Natural killer cell (primary cell): ENCODE data around the gene C12orf76. TPM values are rescaled to one million over a fixed set of nuclear protein-coding genes. Genes with fewer than 3 reads are reported as not detected.

Experiments
- ATAC-seq, 3 donors: fragments of 150-1000 bp in 2 of 3; fragments of 200-7000 bp in 1 of 3; cut with Tn5 transposase; 1 replicate in 1 of 3; 2 replicates in 2 of 3; pipeline ENCODE4 v1.10.0; 2021; ENCODE audit warnings: mild to moderate bottlenecking in 2 of 3, moderate library complexity in 2 of 3
- DNase-seq, 2 donors: peaks; one replicate each; pipeline versions ENCODE4 v3.0.0 to v3.0.0-alpha.2; 2013 to 2021; ENCODE audit warnings: mixed read lengths in 1 of 2
- H3K27ac ChIP-seq: one replicate; pipeline ENCODE4 v1.5.1; 2013; ENCODE audit warnings: mild to moderate bottlenecking, low read length
- H3K27me3 ChIP-seq: one replicate; pipeline ENCODE4 v1.6.1; 2013; ENCODE audit warnings: low read length; ENCODE audit not compliant: control insufficient read depth, insufficient read depth
- H3K36me3 ChIP-seq: one replicate; pipeline ENCODE4 v1.6.1; 2013; ENCODE audit warnings: low read length; ENCODE audit not compliant: control insufficient read depth, insufficient read depth
- H3K4me1 ChIP-seq: one replicate; pipeline ENCODE4 v1.6.1; 2013; ENCODE audit warnings: low read length; ENCODE audit not compliant: control insufficient read depth, insufficient read depth
- H3K4me3 ChIP-seq: one replicate; pipeline ENCODE4 v1.5.1; 2013; ENCODE audit warnings: low read length
- H3K9me3 ChIP-seq: one replicate; pipeline ENCODE4 v1.6.1; 2013; ENCODE audit warnings: low read length; ENCODE audit not compliant: control insufficient read depth, insufficient read depth
- H3K27ac Mint-ChIP-seq, 2 donors: one replicate each; pipeline ENCODE4 v1.8.0; 2022; ENCODE audit warnings: mild to moderate bottlenecking in 2 of 2, mixed read lengths in 2 of 2, moderate library complexity in 1 of 2
- H3K27me3 Mint-ChIP-seq, 2 donors: one replicate each; pipeline ENCODE4 v1.8.0; 2022; ENCODE audit warnings: low read depth in 2 of 2, mixed read lengths in 2 of 2
- H3K36me3 Mint-ChIP-seq: one replicate; pipeline ENCODE4 v1.8.0; 2022; ENCODE audit warnings: mixed read lengths
- H3K4me1 Mint-ChIP-seq, 2 donors: one replicate each; pipeline ENCODE4 v1.8.0; 2022; ENCODE audit warnings: mixed read lengths in 2 of 2
- H3K4me3 Mint-ChIP-seq: one replicate; pipeline ENCODE4 v1.8.0; 2022; ENCODE audit warnings: mild to moderate bottlenecking, moderate library complexity, mixed read lengths
- H3K9me3 Mint-ChIP-seq, 2 donors: one replicate each; pipeline ENCODE4 v1.8.0; 2022; ENCODE audit warnings: mixed read lengths in 2 of 2
- WGBS: methylation state at CpG from one replicate; pipeline ENCODE4 v1.1.7; 2013; ENCODE audit warnings: missing lambda C conversion rate; ENCODE audit not compliant: insufficient coverage; 5-methylcytosine and 5-hydroxymethylcytosine counted together
- intact Hi-C: fragments of 100-400 bp; cut with micrococcal nuclease; formaldehyde crosslinking; loops from one replicate; pipeline ENCODE4 v1.14.2; 2022
- total RNA-seq, 4 donors: library from RNA; stranded (reverse); fragments of 120-200 nt in 1 of 4; gene quantifications; one replicate each; pipeline versions ENCODE4 v1.2.3 to v1.2.4, GENCODE V29; 2013 to 2022
- TF ChIP-seq, protein P1 (sequence below): fragments of 200-600 bp; IDR thresholded peaks from one replicate; pipeline ENCODE4 v1.8.0; 2022; ENCODE audit warnings: antibody characterized with exemption

C12orf76 gene
- total RNA-seq, 3 donors from 2014 or later (not counting 1 experiment from before 2014, with no cell fraction given), result 9.9 to 12.1 (median 10.9) TPM

DNA sequence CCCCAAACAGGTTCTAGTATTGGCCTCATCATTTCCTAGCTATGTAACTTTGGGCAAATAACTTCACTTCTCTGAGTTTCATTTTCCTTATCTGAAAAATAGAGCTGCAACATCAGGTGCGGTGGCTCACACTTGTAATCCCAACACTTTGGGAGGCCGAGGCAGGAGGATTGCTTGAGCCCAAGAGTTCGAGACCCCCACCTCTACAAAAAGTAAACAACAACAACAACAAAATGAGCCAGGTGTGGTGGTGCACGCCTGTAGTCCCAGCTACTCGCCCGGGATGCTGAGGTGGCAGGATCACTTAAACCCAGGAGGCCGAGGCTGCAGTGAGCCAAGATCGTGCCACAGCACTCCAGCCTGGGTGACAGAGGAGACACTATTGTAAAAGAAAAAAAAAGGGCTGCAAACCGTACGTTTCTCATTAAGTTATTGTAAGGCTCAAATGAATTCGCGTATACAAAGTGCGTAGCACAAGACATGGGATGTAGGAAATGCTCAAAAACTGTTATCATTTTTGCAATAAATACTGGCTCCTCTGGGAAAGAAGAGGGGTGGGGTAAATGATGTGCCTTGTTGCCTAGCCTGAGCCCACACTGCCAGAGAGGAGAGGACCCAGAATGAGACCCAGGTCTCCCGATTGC, 903 bp downstream of the C12orf76 start:
- H3K36me3 ChIP-seq, result peaks cover 2% of the 10 kb centered on the region
- Mint-ChIP-seq H3K27me3 (no peaks in the 10 kb centered on the region), H3K27ac (peak overlapping the region; percentile 87 to 93), H3K9me3 (no peaks in the 10 kb centered on the region), H3K36me3 (no peaks in the 10 kb centered on the region), H3K4me1 (peaks cover 20 to 34% of the 10 kb centered on the region in 2 donors), H3K4me3 (peak overlapping the region; percentile 88)
- peak overlapping the region; percentile 66 for H3K4me3 ChIP-seq
- H3K27ac ChIP-seq, result peak overlapping the region; percentile 73
- no peak for ATAC-seq
- 81% methylated on average over 14 of the region's 14 CpGs for WGBS
- TF ChIP-seq, protein P1, sequence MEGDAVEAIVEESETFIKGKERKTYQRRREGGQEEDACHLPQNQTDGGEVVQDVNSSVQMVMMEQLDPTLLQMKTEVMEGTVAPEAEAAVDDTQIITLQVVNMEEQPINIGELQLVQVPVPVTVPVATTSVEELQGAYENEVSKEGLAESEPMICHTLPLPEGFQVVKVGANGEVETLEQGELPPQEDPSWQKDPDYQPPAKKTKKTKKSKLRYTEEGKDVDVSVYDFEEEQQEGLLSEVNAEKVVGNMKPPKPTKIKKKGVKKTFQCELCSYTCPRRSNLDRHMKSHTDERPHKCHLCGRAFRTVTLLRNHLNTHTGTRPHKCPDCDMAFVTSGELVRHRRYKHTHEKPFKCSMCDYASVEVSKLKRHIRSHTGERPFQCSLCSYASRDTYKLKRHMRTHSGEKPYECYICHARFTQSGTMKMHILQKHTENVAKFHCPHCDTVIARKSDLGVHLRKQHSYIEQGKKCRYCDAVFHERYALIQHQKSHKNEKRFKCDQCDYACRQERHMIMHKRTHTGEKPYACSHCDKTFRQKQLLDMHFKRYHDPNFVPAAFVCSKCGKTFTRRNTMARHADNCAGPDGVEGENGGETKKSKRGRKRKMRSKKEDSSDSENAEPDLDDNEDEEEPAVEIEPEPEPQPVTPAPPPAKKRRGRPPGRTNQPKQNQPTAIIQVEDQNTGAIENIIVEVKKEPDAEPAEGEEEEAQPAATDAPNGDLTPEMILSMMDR, result no peak
- intact Hi-C loops, result loop anchor here (5.0 kb wide), 1 partner anchor 50 kb away; the partner anchor contains the start of genes ANKRD13A and GIT2
- H3K4me1 ChIP-seq, result peaks cover 23% of the 10 kb centered on the region
- DNase-seq, result no peak
- no peaks in the 10 kb centered on the region for H3K9me3 ChIP-seq
- no peaks in the 10 kb centered on the region for H3K27me3 ChIP-seq

DNA sequence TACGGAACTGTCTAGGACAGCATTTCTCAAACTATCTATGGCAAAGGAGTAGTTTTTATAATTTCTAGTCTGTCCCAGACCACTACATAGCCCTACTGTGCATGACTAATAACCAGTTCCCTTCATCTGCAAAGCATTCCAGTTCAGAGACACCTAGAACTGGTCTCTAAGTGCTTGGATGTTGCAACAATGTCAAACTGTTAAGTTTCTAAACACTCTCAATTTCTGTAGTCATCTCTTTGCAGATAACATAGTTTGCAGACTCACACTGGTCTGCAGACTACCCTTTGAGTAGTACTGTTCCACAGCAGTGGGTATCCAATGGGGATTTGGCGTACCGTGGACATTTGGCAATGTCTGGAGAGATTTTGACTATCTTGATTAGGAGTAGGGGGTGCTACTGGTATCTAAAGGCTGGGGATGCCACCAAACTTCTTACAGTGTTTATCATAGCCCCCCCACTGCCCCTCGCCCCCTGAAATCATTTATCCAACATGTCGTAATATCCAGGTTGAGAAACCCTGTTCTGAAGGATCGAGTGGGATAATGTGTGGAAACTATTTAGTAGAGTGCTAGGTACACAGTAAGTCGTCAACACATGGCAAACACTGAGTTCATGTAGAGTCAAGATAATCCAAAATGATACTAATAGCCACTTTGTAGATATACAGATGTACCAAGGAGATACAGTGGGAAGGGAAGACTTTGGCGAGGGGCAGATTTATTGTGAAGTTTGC, 1.7 kb downstream of the C12orf76 start:
- WGBS, result 98% methylated on average over 4 of the region's 8 CpGs
- H3K4me1 Mint-ChIP-seq, result peaks cover 20 to 34% of the 10 kb centered on the region in 2 donors
- H3K9me3 ChIP-seq, result no peaks in the 10 kb centered on the region
- ATAC-seq (no peak), DNase-seq (no peak)
- H3K4me3 Mint-ChIP-seq, result peak overlapping the region; percentile 62
- no peaks in the 10 kb centered on the region for H3K27me3 ChIP-seq
- TF ChIP-seq, protein P1, result no peak
- no peaks in the 10 kb centered on the region for H3K36me3 Mint-ChIP-seq
- H3K9me3 Mint-ChIP-seq, result no peaks in the 10 kb centered on the region
- H3K27ac ChIP-seq, result no peak overlapping the region
- intact Hi-C loops, result loop anchor here (5.0 kb wide), 1 partner anchor 49 kb away; the partner anchor contains the start of genes ANKRD13A and GIT2
- H3K4me1 ChIP-seq, result peaks cover 23% of the 10 kb centered on the region
- H3K4me3 ChIP-seq, result no peak overlapping the region
- peaks cover 10% of the 10 kb centered on the region for H3K36me3 ChIP-seq
- no peak overlapping the region for H3K27ac Mint-ChIP-seq
- H3K27me3 Mint-ChIP-seq, result no peaks in the 10 kb centered on the region

DNA sequence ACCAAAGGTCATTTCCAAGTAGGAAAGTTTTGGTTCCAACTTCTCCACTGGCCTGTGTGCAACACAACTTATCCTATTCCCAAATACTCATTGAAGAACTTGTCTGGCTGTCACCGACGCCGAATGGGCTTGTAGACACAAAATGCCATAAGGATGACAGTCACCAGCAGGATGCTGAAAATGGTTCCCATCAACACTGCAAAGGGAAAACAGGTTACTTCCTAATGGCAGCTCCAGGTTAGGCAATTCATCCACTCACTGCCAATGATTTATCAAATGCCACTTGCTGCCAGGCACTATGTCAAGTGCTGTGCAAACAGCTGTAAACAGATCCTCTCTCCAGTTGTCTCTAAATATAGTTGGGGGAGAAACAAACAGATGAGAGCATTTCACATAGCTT, 6.1 kb downstream of the C12orf76 start:
- 98% methylated on average over 3 of the region's 3 CpGs for WGBS
- Histone ChIP-seq H3K36me3 (peaks cover 21% of the 10 kb centered on the region), H3K27ac (no peak overlapping the region), H3K4me1 (peaks cover 13% of the 10 kb centered on the region), H3K9me3 (no peaks in the 10 kb centered on the region), H3K27me3 (no peaks in the 10 kb centered on the region), H3K4me3 (no peak overlapping the region)
- no peaks in the 10 kb centered on the region for H3K9me3 Mint-ChIP-seq
- TF ChIP-seq, protein P1, result no peak
- no peak overlapping the region for H3K4me3 Mint-ChIP-seq
- ATAC-seq (no peak), DNase-seq (no peak)
- H3K36me3 Mint-ChIP-seq, result no peaks in the 10 kb centered on the region
- H3K27ac Mint-ChIP-seq, result peak overlapping the region in 1 of 2 donors; percentile 86
- peaks cover 27 to 35% of the 10 kb centered on the region in 2 donors for H3K4me1 Mint-ChIP-seq
- H3K27me3 Mint-ChIP-seq, result no peaks in the 10 kb centered on the region
- intact Hi-C loops, result no loop called here
